GM19239 (cell line): ENCODE data around the gene PPM1H.
"Not testable (repeated sequence)": the region's sequence is repeated elsewhere in the genome, so short reads cannot be mapped to it uniquely, and the experiment has no call there.

ENCODE experiments used
- DNase-seq: peaks from one replicate; pipeline ENCODE4 v3.0.0; 2011; ENCODE audit warnings: low spot score; ENCODE audit not compliant: insufficient read length
- FAIRE-seq: peaks from 2 replicates; lab custom pipeline; 2011; peaks lifted over from hg19 to GRCh38; lab: Jason Lieb, UNC

PPM1H gene

DNA sequence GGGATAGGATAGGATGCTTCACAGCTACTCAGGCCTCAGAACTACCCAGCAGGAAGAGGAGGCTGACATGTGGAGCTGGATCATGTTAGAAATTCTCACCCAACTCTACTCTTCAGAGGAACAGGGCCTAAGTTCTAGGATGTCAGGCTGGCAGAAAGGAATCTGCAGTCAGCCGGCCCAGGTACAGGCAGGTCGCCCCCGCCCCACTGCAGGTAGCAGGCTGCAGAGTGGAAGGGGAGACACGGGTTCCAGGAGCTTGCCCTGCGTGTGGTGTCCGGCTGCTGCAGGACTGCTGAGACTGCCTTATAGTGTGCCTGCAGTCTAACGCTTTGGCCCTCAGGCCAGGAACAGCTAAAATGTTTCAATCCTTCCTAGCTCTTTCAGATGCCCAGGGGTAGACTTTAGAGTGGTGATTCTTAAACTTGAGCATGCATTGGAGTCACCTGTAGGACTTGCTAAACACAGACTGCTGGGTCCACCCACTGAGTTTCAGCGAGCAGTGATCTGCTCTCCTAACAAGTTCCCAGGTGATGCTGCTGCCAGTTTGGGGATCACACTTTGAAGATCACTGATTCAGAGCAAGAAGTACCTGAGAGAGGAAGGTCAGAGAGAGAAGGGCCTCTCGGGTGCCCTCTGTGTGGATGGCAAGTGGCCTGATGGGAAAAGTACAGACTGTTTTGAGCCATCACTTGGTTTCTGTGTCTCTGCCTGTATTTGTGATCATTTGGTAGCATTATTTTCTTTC is 153.6 kb downstream of the PPM1H start:
- DNase-seq (no peak), FAIRE-seq (no peak)

GRCh38 chr12:62779488-62779887 is 155.5 kb downstream of the PPM1H start:
- DNase-seq (no peak), FAIRE-seq (no peak)

DNA sequence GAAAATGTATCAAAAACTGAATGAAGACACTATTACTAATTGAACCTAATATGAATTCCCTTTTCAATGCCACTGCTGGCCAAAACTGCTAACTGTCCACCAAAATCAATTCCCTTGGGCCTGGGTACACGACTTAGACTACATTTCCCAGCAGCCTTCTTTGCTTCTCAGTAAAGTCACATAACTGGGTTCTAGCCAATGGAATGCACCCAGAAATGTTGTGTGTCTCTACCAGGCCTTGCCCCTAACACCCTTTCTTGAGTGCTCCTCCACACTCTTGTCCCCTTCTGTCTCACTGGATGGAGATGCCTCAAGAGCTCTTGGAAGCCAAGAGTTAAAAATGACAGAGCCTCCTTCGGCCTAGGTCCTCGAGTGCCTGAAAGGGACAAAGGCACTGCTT is 156.8 kb downstream of the PPM1H start:
- FAIRE-seq (no peak), DNase-seq (no peak)

DNA sequence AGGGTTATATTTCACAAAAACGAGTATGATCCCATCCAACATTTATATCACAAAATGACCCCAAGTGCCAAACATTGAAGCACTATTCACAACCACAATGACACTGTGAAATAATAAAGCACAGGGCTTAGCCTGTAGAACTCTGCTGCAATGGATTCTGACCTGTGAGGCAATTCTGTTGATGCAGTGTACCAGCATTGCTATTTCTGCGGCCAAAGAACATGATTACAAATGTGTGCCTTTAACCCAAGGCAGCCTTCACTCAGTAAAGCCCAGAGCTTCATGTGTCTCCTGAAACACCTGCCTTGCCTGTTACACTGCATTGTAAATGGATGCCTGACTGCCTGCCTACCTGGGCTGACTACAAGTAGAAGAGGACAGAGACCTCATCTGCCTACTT is 158.0 kb downstream of the PPM1H start:
- FAIRE-seq (no peak), DNase-seq (no peak)

DNA sequence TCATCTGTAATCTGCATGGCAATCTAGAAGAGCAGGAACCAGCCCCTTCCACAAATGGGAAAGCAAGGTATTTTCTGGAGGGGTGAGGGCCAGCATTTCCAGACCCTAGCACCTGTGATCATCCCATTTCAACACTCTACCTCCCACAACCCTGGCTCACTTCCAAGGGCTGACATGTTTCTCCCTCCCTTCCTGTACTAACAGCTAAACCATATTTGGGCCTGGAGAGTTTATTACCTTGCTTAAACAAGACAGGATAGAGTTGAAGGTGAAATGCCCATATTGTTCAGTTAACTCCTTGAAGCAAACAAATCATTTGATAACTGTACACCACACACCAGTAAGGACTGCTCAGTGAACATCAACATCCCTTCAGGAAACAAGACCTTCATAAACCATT is 158.4 kb downstream of the PPM1H start:
- FAIRE-seq, result no peak
- no peak for DNase-seq

- DNase-seq (no peak), FAIRE-seq (no peak)
These were observed 160.2 kb downstream of the PPM1H start for GRCh38 chr12:62774794-62775193.

DNA sequence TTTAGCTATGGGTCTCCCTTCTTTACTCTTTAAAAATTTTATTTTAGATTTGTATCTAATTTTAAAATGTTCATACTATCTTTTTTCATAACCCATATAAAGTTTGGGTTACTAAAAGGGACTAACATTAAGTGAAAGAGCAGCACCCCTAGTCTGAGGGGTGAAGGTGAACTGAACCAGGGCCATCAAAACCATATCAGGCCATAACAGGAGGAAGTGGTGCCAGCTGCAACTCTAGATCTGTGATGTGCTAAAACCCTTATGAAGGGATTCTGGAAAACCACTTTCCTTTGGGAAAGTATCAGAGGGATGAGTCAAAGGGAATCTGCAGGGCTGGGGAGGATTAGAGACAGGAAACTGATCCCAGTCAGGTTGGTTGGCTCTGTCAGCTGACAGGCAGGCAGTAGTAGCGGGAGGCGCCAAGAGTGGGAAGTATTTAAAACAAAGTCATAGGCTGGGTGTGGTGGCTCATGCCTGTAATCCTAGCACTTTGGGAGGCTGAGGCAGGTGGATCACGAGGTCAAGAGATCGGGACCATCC is 162.5 kb downstream of the PPM1H start:
- FAIRE-seq (no peak), DNase-seq (no peak)

GRCh38 chr12:62771828-62772227 is 163.1 kb downstream of the PPM1H start:
- no peak for DNase-seq
- no peak for FAIRE-seq

DNA sequence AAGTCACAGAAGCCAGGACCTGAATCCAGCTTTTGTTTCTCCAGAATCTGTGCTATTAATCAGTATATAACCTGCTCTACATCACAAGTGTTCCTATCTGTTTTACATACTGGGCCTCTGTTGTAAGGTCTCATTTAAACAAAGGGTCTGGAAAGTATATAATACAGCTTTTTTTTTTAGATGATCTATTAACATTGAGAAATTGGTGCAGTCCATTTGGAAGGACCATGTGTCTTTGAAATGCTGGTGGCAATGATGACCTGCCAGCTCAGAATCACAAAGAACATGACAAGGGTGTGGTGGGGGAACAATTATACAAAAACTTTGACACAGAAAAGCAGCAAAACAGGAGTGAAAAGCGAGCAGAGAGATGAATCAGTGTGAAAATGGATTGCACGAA is 164.6 kb downstream of the PPM1H start:
- FAIRE-seq (no peak), DNase-seq (no peak)

- no peak for DNase-seq
- no peak for FAIRE-seq
These were observed 165.8 kb downstream of the PPM1H start for GRCh38 chr12:62769076-62769619.

GRCh38 chr12:62767946-62768345 is 167.0 kb downstream of the PPM1H start:
- no peak for DNase-seq
- FAIRE-seq, result no peak

DNA sequence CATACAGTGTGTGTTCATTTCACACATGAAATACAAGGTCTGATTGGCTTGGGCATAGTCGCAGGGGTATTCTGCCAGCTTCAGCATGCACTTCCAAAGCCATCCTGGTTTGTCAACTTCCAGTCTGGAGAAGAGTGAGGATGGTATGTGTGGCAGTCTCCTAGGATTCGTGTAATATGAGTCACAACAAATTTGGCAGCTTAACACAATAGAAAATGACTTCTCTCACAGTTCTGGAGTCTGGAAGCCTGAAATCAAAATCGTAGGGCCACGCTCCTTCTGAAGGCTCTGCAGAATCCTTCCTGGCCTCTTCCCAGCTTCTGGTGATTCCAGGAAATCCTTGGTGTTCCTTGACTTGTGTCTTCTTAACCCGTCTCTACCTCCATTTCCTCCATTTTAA is 167.5 kb downstream of the PPM1H start:
- FAIRE-seq (no peak), DNase-seq (no peak)

GRCh38 chr12:62766496-62766895 is 168.5 kb downstream of the PPM1H start:
- FAIRE-seq, result no peak

GRCh38 chr12:62763861-62764645 is 170.9 kb downstream of the PPM1H start:
- FAIRE-seq, result no peak

More at GRCh38 chr12:62766496-62766895, 168.5 kb downstream of the PPM1H start:
- DNase-seq, result no peak

GRCh38 chr12:62763312-62763711 is 171.6 kb downstream of the PPM1H start:
- FAIRE-seq, result no peak
- DNase-seq, result no peak

More at GRCh38 chr12:62763861-62764645, 170.9 kb downstream of the PPM1H start:
- no peak for DNase-seq

DNA sequence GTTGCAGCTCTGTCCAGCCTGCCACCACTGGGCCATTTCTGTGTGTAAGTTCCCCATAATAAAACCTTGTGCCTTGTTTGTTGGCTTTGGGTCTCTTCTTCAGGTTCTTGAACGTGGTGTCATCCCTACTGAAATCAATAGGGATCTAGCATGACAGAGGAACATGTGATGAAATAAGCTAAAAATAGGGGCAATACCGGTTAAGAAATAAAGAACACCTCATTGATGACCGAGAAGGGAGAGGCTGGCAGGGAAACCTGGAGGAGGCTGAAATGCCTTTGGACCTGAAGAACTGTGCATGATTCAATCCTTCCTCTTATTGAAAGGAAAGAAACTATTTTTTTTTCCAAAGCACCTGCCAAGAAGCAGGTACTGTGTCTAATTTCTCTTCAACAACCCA is 172.3 kb downstream of the PPM1H start:
- FAIRE-seq, result no peak

DNA sequence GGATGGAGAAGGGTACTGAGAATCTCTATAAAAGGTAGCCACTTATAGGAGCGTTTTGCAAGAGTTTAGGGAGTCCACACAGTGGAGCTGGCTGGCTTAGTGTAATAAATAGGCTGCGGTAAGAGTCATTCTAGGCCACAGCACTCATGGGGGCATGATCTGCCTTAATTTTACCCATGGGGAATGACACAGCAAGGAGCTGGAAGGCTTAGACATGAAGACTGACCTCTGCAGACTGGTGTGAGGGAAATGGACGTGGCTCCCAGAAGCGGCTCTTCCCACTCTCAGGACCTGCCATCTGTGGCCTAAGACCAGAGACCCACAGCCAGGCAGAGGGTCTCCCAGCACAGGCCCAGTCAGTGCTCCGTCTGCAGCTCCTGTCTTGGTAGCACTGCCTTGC is 173.3 kb downstream of the PPM1H start:
- no peak for FAIRE-seq
- no peak for DNase-seq

More for the DNA sequence above, 172.3 kb downstream of the PPM1H start:
- no peak for DNase-seq

- peak; percentile 14 for FAIRE-seq
- peak; percentile 9 for DNase-seq
These were observed 174.2 kb downstream of the PPM1H start for GRCh38 chr12:62760779-62761178.

- FAIRE-seq, DNase-seq: not testable (repeated sequence)
These were observed 174.6 kb downstream of the PPM1H start for GRCh38 chr12:62760341-62760740.

DNA sequence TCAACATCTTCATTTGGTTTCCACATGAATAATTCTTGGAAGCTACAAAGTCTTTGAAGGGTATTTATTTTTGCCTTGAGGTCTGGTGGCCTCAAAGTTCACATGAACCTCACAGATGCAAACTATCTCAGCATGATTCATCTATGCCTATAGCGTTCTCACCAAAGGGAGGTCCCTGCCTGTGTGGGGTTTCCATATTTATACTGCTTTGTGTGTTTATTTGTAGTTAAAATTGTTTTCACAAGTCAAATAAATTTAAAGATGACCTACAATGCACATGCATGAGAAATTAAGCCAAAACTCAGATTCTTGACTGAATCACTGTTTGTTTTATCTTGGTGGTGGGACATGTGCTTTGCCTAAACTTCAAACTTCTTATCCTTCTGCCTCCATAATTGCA is 176.7 kb downstream of the PPM1H start:
- FAIRE-seq (no peak), DNase-seq (no peak)

DNA sequence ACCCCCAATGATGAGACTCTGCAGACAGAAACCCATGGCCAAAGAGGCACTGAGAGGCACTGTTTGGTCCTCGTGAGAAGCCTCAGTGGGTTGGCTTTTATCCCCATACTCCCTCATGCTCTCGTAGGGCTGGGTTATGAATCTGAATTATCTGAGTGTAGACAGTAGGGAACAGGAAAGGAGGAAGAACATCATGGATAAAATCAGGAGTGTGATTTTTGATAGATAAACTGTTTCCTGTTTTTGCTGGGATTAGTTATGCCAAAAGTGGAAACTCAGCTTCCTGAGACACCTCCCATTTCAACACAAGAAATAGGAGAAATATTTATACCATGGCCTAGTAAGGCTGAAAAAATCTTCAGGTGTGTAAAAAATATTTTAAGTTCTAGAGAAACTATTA is 177.9 kb downstream of the PPM1H start:
- FAIRE-seq (no peak), DNase-seq (no peak)
